OCI-LY1 (cell line): Measurements from ENCODE around the gene ZNF574.

Source experiments
- H2AFZ ChIP-seq: fragments of 200-600 bp; sonication (generic), shearing (Covaris generic); 2 replicates; pipeline ENCODE4 v1.6.0; 2014; ENCODE audit warnings: antibody characterized with exemption, mild to moderate bottlenecking, low read length
- H3F3A ChIP-seq: fragments of 200-600 bp; sonication (generic), shearing (Covaris generic); 2 replicates; pipeline ENCODE4 v1.6.0; 2014; ENCODE audit warnings: mild to moderate bottlenecking, antibody characterized with exemption, low read length, moderate library complexity; ENCODE audit not compliant: insufficient read depth
- H3K27ac ChIP-seq: fragments of 200-600 bp; sonication (generic); 2 replicates; pipeline ENCODE4 v1.5.1; 2014; ENCODE audit warnings: low read length, mixed run types, mild to moderate bottlenecking, low read depth; ENCODE audit not compliant: poor library complexity, severe bottlenecking
- H3K27me3 ChIP-seq: fragments of 200-600 bp; sonication (generic); 2 replicates; pipeline ENCODE4 v1.6.0; 2014; ENCODE audit warnings: antibody characterized with exemption, mild to moderate bottlenecking, low read length, moderate library complexity; ENCODE audit not compliant: insufficient read depth
- H3K36me3 ChIP-seq: fragments of 200-600 bp; sonication (generic); 2 replicates; pipeline ENCODE4 v1.6.1; 2014; ENCODE audit warnings: mild to moderate bottlenecking, antibody characterized with exemption, low read length, moderate library complexity, mixed read lengths; ENCODE audit not compliant: insufficient read depth
- H3K4me1 ChIP-seq: fragments of 200-600 bp; sonication (generic); 2 replicates; pipeline ENCODE4 v1.5.1; 2014; ENCODE audit warnings: mild to moderate bottlenecking, low read length, moderate library complexity; ENCODE audit not compliant: insufficient read depth, severe bottlenecking
- H3K4me2 ChIP-seq: fragments of 200-600 bp; sonication (generic), shearing (Covaris generic); 2 replicates; pipeline ENCODE4 v1.6.1; 2014; ENCODE audit warnings: low read length
- H3K4me3 ChIP-seq: fragments of 200-600 bp; sonication (generic); 2 replicates; pipeline ENCODE4 v1.5.1; 2014; ENCODE audit warnings: low read length, low read depth, mild to moderate bottlenecking, mixed read lengths; ENCODE audit not compliant: poor library complexity, severe bottlenecking
- H3K79me2 ChIP-seq: fragments of 200-600 bp; shearing (Covaris generic); 2 replicates; pipeline ENCODE4 v1.6.1; 2016; ENCODE audit warnings: mixed run types, low read length, mixed read lengths; ENCODE audit not compliant: insufficient read depth
- H3K9ac ChIP-seq: fragments of 200-600 bp; sonication (generic), shearing (Covaris generic); 2 replicates; pipeline ENCODE4 v1.6.1; 2014; ENCODE audit warnings: mild to moderate bottlenecking, low read length, mixed read lengths
- H3K9me2 ChIP-seq: fragments of 200-600 bp; sonication (generic), shearing (Covaris generic); 2 replicates; pipeline ENCODE4 v1.6.1; 2014; ENCODE audit warnings: low read depth, mild to moderate bottlenecking, low read length, mixed read lengths
- H3K9me3 ChIP-seq: fragments of 200-600 bp; shearing (Covaris generic); 2 replicates; pipeline ENCODE4 v1.6.1; 2014; ENCODE audit warnings: low read length, mixed read lengths
- H4K20me1 ChIP-seq: fragments of 200-600 bp; sonication (generic), shearing (Covaris generic); 2 replicates; pipeline ENCODE4 v1.6.0; 2016; ENCODE audit warnings: mild to moderate bottlenecking, low read length; ENCODE audit not compliant: insufficient read depth
- EZH2 ChIP-seq: fragments of 200-600 bp; sonication (generic), shearing (Covaris generic); IDR thresholded peaks from 2 replicates; pipeline ENCODE4 v1.8.0; 2017; ENCODE audit warnings: borderline replicate concordance, mixed run types, mild to moderate bottlenecking, antibody characterized with exemption, low read length, moderate library complexity, mixed read lengths
- TF ChIP-seq, protein P1 (sequence below): fragments of 200-600 bp; sonication (generic), shearing (Covaris generic); IDR thresholded peaks from 2 replicates; pipeline ENCODE4 v1.5.1; 2017; ENCODE audit warnings: mild to moderate bottlenecking, antibody characterized with exemption, low read length, moderate library complexity, mixed read lengths

ZNF574 gene

DNA sequence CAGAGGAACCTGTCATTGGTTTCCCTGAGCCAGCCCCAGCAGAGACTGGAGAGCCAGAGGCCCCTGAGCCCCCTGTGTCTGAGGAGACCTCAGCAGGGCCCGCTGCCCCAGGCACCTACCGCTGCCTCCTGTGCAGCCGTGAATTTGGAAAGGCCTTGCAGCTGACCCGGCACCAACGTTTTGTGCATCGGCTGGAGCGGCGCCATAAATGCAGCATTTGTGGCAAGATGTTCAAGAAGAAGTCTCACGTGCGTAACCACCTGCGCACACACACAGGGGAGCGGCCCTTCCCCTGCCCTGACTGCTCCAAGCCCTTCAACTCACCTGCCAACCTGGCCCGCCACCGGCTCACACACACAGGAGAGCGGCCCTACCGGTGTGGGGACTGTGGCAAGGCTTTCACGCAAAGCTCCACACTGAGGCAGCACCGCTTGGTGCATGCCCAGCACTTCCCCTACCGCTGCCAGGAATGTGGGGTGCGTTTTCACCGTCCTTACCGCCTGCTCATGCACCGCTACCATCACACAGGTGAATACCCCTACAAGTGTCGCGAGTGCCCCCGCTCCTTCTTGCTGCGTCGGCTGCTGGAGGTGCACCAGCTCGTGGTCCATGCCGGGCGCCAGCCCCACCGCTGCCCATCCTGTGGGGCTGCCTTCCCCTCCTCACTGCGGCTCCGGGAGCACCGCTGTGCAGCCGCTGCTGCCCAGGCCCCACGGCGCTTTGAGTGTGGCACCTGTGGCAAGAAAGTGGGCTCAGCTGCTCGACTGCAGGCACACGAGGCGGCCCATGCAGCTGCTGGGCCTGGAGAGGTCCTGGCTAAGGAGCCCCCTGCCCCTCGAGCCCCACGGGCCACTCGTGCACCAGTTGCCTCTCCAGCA, 4.2 kb downstream of the ZNF574 start:
- H3K4me3 ChIP-seq = no peak overlapping the region
- no peaks in the 10 kb centered on the region for H3K27me3 ChIP-seq
- no peaks in the 10 kb centered on the region for H3K9me2 ChIP-seq
- no peak for TF ChIP-seq EZH2
- peaks cover 16% of the 10 kb centered on the region for H3K4me1 ChIP-seq
- no peaks in the 10 kb centered on the region for H3K9me3 ChIP-seq
- H4K20me1 ChIP-seq = no peaks in the 10 kb centered on the region
- H2AFZ ChIP-seq = no peak overlapping the region
- H3K27ac ChIP-seq = no peak overlapping the region
- H3K9ac ChIP-seq = no peak overlapping the region
- H3F3A ChIP-seq = no peaks in the 10 kb centered on the region
- peaks cover 46% of the 10 kb centered on the region for H3K36me3 ChIP-seq
- H3K79me2 ChIP-seq = peaks cover 21% of the 10 kb centered on the region
- H3K4me2 ChIP-seq = no peak overlapping the region

DNA sequence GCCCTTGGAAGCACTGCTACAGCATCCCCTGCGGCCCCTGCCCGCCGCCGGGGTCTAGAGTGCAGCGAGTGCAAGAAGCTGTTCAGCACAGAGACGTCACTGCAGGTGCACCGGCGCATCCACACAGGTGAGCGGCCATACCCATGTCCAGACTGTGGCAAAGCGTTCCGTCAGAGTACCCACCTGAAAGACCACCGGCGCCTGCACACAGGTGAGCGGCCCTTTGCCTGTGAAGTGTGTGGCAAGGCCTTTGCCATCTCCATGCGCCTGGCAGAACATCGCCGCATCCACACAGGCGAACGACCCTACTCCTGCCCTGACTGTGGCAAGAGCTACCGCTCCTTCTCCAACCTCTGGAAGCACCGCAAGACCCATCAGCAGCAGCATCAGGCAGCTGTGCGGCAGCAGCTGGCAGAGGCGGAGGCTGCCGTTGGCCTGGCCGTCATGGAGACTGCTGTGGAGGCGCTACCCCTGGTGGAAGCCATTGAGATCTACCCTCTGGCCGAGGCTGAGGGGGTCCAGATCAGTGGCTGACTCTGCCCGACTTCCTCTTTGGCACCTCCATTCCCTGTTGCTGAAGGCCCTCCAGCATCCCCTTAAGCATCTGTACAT, 4.9 kb downstream of the ZNF574 start:
- Histone ChIP-seq H3K27me3 (no peaks in the 10 kb centered on the region), H3K9me2 (no peaks in the 10 kb centered on the region), H3F3A (no peaks in the 10 kb centered on the region), H3K36me3 (peaks cover 46% of the 10 kb centered on the region), H4K20me1 (no peaks in the 10 kb centered on the region), H3K27ac (no peak overlapping the region), H3K4me2 (no peak overlapping the region), H3K9ac (no peak overlapping the region), H3K79me2 (peaks cover 21% of the 10 kb centered on the region), H3K9me3 (no peaks in the 10 kb centered on the region), H2AFZ (no peak overlapping the region), H3K4me3 (no peak overlapping the region), H3K4me1 (peaks cover 14% of the 10 kb centered on the region)
- TF ChIP-seq, protein P1, sequence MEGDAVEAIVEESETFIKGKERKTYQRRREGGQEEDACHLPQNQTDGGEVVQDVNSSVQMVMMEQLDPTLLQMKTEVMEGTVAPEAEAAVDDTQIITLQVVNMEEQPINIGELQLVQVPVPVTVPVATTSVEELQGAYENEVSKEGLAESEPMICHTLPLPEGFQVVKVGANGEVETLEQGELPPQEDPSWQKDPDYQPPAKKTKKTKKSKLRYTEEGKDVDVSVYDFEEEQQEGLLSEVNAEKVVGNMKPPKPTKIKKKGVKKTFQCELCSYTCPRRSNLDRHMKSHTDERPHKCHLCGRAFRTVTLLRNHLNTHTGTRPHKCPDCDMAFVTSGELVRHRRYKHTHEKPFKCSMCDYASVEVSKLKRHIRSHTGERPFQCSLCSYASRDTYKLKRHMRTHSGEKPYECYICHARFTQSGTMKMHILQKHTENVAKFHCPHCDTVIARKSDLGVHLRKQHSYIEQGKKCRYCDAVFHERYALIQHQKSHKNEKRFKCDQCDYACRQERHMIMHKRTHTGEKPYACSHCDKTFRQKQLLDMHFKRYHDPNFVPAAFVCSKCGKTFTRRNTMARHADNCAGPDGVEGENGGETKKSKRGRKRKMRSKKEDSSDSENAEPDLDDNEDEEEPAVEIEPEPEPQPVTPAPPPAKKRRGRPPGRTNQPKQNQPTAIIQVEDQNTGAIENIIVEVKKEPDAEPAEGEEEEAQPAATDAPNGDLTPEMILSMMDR = no peak
- TF ChIP-seq EZH2 = no peak

DNA sequence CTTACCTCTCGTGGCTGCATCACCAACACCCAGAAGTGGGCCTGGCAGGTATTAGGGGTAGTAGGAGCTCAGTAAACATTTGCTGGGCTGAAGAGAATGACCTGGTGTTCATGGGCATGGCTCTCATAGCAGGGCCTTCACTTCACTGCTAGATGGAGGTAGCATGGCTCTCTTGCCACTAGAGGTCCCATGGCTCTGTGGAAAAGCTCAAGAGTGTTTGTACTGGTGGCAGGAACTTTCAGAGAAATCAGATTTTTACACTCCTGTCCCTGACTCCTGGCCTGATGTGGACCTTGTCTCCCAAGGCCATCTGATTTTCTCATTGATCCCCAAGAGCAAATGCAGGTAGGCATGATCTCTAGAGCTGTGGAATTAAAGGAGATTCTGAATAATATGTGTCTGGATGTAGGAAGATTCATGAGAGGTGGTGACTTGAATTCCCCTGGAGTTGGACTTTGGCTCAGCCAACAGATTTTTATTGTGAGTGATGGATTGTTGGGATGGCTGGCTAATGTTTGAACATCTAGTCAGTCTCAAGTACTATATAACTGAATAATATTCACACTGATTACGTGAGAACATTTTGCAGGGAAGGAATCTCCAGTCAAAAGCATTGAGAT, 5.7 kb downstream of the ZNF574 start:
- no peak overlapping the region for H3K27ac ChIP-seq

More for the DNA sequence above, 5.7 kb downstream of the ZNF574 start:
- Histone ChIP-seq H3K27me3 (no peaks in the 10 kb centered on the region), H3K4me3 (no peak overlapping the region), H3K36me3 (peaks cover 46% of the 10 kb centered on the region), H3K4me2 (no peak overlapping the region), H4K20me1 (no peaks in the 10 kb centered on the region), H3K9ac (no peak overlapping the region), H2AFZ (no peak overlapping the region), H3K9me2 (no peaks in the 10 kb centered on the region), H3F3A (no peaks in the 10 kb centered on the region), H3K79me2 (peaks cover 16% of the 10 kb centered on the region), H3K9me3 (no peaks in the 10 kb centered on the region), H3K4me1 (peaks cover 17% of the 10 kb centered on the region)
- TF ChIP-seq EZH2 = no peak
- TF ChIP-seq, protein P1 = peak; percentile 61
